Lung (tissue), 12 donors: Measurements from ENCODE around the gene PHLPP1. TPM values are rescaled to one million over a fixed set of nuclear protein-coding genes. Genes with fewer than 3 reads are reported as not detected.

Source experiments
- ATAC-seq: fragments of 200-7000 bp; cut with Tn5 transposase; one replicate; pipeline ENCODE4 v1.9.1; 2020; ENCODE audit warnings: moderate number of reproducible peaks; ENCODE audit not compliant: insufficient read depth, low FRiP score
- DNase-seq, 3 donors: peaks; one replicate each; pipeline ENCODE4 v3.0.0-alpha.2; 2013 to 2017
- H3K27ac ChIP-seq, 2 donors: one replicate each; pipeline ENCODE4 v1.5.1; 2013; ENCODE audit warnings: mild to moderate bottlenecking in 2 of 2, moderate library complexity in 2 of 2, control low read depth in 1 of 2, inconsistent platforms in 1 of 2, low read depth in 1 of 2, low read length in 1 of 2
- H3K27me3 ChIP-seq, 3 donors: one replicate each; pipeline ENCODE4 v1.5.1; 2013; ENCODE audit warnings: low read length in 2 of 3; ENCODE audit not compliant: control insufficient read depth in 3 of 3, insufficient read depth in 3 of 3
- H3K36me3 ChIP-seq, 4 donors: one replicate each; pipeline ENCODE4 v1.5.1; 2013; ENCODE audit warnings: low read length in 4 of 4, mild to moderate bottlenecking in 1 of 4, moderate library complexity in 1 of 4; ENCODE audit not compliant: control insufficient read depth in 4 of 4, insufficient read depth in 4 of 4
- H3K4me1 ChIP-seq, 5 donors: one replicate each; pipeline ENCODE4 v1.5.1; 2013; ENCODE audit warnings: low read length in 5 of 5, mild to moderate bottlenecking in 2 of 5, moderate library complexity in 1 of 5; ENCODE audit not compliant: control insufficient read depth in 5 of 5, insufficient read depth in 5 of 5
- H3K4me3 ChIP-seq: one replicate; pipeline ENCODE4 v1.5.1; 2013; ENCODE audit warnings: mild to moderate bottlenecking, control low read depth, moderate library complexity
- H3K9ac ChIP-seq, 2 donors: one replicate each; pipeline ENCODE4 v1.5.1; 2013; ENCODE audit warnings: low read length in 2 of 2, control low read depth in 1 of 2; ENCODE audit not compliant: insufficient read depth in 1 of 2
- H3K9me3 ChIP-seq, 4 donors: one replicate each; pipeline ENCODE4 v1.5.1; 2013; ENCODE audit warnings: low read length in 3 of 4, mild to moderate bottlenecking in 1 of 4, moderate library complexity in 1 of 4; ENCODE audit not compliant: control insufficient read depth in 4 of 4, insufficient read depth in 3 of 4
- WGBS, 2 donors: extraction: QIAGEN DNeasy Blood & Tissue Kit; methylation state at CpG; one replicate each; pipeline ENCODE4 v1.1.7; 2013; 5-methylcytosine and 5-hydroxymethylcytosine counted together
- polyA plus RNA-seq, 2 donors: library from polyadenylated mRNA; stranded (reverse); fragments of 200-250 nt; gene quantifications; one replicate each; pipeline ENCODE4 v1.2.1, GENCODE V29; 2013
- total RNA-seq, 2 donors: library from RNA; depleted of rRNA in 1 of 2; stranded (reverse); fragments of >200 nt in 1 of 2; gene quantifications; one replicate each; pipeline ENCODE4 v1.2.1, GENCODE V29; 2014 to 2021
- TF ChIP-seq, protein P1 (sequence below): IDR thresholded peaks from 2 replicates; pipeline ENCODE4 v1.5.1; 2012; ENCODE audit warnings: mild to moderate bottlenecking; ENCODE audit errors: control extremely low read depth, extremely low read depth
- donor health status: control.
- donor health status: control.
- donor health status: Bipolar disorder and iron deficiency.
- donor health status: healthy.
- donor health status: DM: yes; HTN: yes; CAD: no.

The PHLPP1 gene
- total and polyA plus RNA-seq, 4 donors = 2.3 to 29.2 (median 7.9) TPM

DNA sequence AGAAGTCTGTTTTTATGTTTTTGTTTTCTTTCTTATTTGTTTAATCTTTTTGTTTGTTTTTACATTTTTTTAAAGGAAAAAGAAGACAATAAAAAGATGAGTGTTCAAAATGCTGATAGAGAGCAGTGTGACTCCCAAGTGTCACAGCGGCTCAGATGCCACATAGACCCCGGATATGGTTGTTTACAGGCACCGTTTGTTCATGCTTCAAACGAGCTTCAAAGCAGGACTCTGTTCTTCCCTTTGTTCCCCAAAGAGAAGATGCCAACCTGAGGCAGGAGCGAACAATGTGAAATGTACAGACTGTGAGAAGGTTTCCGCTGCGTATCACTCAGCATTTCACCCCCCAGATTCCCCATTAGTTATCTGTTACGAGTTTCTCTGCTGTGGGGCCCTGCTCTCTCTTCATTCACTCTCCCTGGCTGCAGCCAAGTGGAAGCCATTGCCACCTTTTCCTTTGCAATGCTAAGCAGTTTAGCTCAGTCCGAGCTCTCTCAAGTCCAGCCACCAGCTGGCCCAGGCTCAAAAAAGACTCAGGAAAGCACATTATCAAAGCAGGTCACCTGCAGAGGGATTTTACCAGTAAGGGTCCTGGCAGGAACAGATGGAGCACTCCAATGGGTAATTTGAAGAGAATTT, 36.4 kb upstream of the PHLPP1 start:
- 83 to 90% methylated on average over 9 of the region's 9 CpGs for WGBS, 2 donors
- ATAC-seq = no peak
- Histone ChIP-seq H3K27me3 (no peaks in the 10 kb centered on the region), H3K36me3 (no peaks in the 10 kb centered on the region), H3K27ac (no peak overlapping the region), H3K4me3 (no peak overlapping the region), H3K4me1 (no peaks in the 10 kb centered on the region), H3K9me3 (no peaks in the 10 kb centered on the region), H3K9ac (no peak overlapping the region)
- no peak for DNase-seq
- TF ChIP-seq, protein P1, sequence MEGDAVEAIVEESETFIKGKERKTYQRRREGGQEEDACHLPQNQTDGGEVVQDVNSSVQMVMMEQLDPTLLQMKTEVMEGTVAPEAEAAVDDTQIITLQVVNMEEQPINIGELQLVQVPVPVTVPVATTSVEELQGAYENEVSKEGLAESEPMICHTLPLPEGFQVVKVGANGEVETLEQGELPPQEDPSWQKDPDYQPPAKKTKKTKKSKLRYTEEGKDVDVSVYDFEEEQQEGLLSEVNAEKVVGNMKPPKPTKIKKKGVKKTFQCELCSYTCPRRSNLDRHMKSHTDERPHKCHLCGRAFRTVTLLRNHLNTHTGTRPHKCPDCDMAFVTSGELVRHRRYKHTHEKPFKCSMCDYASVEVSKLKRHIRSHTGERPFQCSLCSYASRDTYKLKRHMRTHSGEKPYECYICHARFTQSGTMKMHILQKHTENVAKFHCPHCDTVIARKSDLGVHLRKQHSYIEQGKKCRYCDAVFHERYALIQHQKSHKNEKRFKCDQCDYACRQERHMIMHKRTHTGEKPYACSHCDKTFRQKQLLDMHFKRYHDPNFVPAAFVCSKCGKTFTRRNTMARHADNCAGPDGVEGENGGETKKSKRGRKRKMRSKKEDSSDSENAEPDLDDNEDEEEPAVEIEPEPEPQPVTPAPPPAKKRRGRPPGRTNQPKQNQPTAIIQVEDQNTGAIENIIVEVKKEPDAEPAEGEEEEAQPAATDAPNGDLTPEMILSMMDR = no peak

DNA sequence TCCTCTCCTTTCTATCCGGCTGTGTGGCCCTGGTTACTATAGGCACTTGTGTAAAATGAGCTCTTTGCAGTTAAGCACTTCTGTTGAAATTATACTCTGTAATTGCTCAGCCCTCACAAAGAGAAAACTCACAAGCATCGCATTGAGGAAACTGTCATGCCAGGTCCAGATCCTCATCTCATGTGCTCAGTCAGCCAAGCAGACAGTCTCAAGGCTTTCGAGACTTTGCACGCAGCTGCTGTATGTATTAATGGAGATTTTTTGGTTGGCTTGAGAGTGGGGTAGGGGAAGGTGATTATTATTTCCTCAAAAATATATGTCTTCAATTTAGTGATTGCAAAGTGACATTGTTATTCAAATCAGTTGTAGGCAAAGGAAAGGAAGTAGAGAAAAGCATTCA, 33.0 kb upstream of the PHLPP1 start:
- DNase-seq (no peak), ATAC-seq (no peak)
- Histone ChIP-seq H3K27ac (no peak overlapping the region), H3K4me1 (no peaks in the 10 kb centered on the region), H3K4me3 (no peak overlapping the region), H3K9ac (no peak overlapping the region), H3K36me3 (no peaks in the 10 kb centered on the region), H3K9me3 (peaks cover 0 to 3% (median 0%) of the 10 kb centered on the region in 4 donors), H3K27me3 (no peaks in the 10 kb centered on the region)
- TF ChIP-seq, protein P1 = no peak
- 68 to 73% methylated on average over 4 of the region's 4 CpGs for WGBS, 2 donors

DNA sequence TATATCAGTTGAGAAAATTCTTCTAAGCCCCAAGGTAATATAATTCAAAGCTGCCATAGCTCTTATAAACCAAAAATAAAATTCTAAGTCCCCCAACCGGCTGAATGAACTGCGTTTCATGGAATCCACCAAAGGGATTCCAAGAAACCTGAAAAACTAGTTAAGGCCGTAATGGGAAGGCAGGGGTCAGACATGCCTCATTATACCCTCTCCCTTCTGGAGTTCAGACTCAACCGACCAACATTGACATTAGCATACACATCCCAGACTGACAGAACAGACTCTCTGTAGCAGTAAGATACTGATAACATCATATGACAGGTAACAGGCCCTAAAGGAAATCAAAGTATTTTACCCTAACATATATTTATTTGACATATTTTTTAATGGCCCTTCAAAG, 31.4 kb upstream of the PHLPP1 start:
- ATAC-seq (no peak), DNase-seq (peak in 2 of 3 donors; percentile 11 to 23)
- Histone ChIP-seq H3K27ac (no peak overlapping the region), H3K4me3 (no peak overlapping the region), H3K9me3 (peaks cover 0 to 13% (median 3%) of the 10 kb centered on the region in 4 donors), H3K36me3 (no peaks in the 10 kb centered on the region), H3K9ac (no peak overlapping the region), H3K4me1 (no peaks in the 10 kb centered on the region), H3K27me3 (no peaks in the 10 kb centered on the region)
- TF ChIP-seq, protein P1 = no peak
- WGBS, 2 donors = 75 to 89% methylated on average over 4 of the region's 4 CpGs
